K562 (cell line): Measurements from ENCODE around the gene TDRD3. TPM values are rescaled to one million over a fixed set of nuclear protein-coding genes. Genes with fewer than 3 reads are reported as not detected.

Experiments
- ATAC-seq: fragments of 200-7000 bp; cut with Tn5 transposase; 3 replicates; pipeline ENCODE4 v1.9.1; 2020; ENCODE audit warnings: moderate library complexity
- BruUV-seq: library from RNA; stranded (reverse); fragments of 400-500 nt; replicated peaks from 2 replicates; lab custom pipeline; 2021; lab: Mats Ljungman, UMichigan
- CTCF ChIA-PET: fragments of 300-600 bp; formaldehyde crosslinking; extraction: SDS; loops from one replicate; lab custom pipeline; 2021; ENCODE audit warnings: low intra/inter-chr PET ratio; lab: Yijun Ruan, JAX
- POLR2A ChIA-PET: fragments of 300-600, 350-650 bp; sonication (Branson Sonifier 250); formaldehyde crosslinking; extraction: SDS; loops from one replicate; lab custom pipeline; 2021; ENCODE audit warnings: antibody characterized with exemption, inconsistent platforms; lab: Yijun Ruan, JAX
- DNase-seq, 4 experiments: peaks; one replicate each; pipeline versions ENCODE4 v3.0.0 to v3.0.0-alpha.2; 2011 to 2018; ENCODE audit warnings: low spot score in 3 of 4, mixed read lengths in 3 of 4; ENCODE audit errors: extremely low read depth in 1 of 4
- FAIRE-seq: peaks from 2 replicates; lab custom pipeline; 2011; peaks lifted over from hg19 to GRCh38; lab: Jason Lieb, UNC
- H2AFZ ChIP-seq: 2 replicates; pipeline ENCODE4 v1.6.0; 2011; ENCODE audit warnings: low read depth, low read length, control low read depth, inconsistent platforms
- H3K27ac ChIP-seq: fragments of 200-600 bp; 3 replicates; pipeline ENCODE4 v1.8.0; 2011; ENCODE audit warnings: low read depth, mild to moderate bottlenecking, control low read depth, inconsistent platforms, low read length, moderate library complexity, mixed read lengths; ENCODE audit errors: extremely low read depth
- H3K27me3 ChIP-seq, 2 experiments: fragments of 300-600 bp in 1 of 2; 2 replicates in 1 of 2; 3 replicates in 1 of 2; pipeline versions ENCODE4 v1.6.0 to v1.8.0; 2011; ENCODE audit warnings: inconsistent platforms in 2 of 2, low read length in 2 of 2, mild to moderate bottlenecking in 1 of 2, mixed read lengths in 1 of 2, moderate library complexity in 1 of 2; ENCODE audit not compliant: control insufficient read depth in 2 of 2, insufficient read depth in 2 of 2
- H3K36me3 ChIP-seq: fragments of 300-600 bp; 3 replicates; pipeline ENCODE4 v1.8.0; 2011; ENCODE audit warnings: mild to moderate bottlenecking, low read length, inconsistent platforms; ENCODE audit not compliant: control insufficient read depth, insufficient read depth
- H3K4me1 ChIP-seq, 2 experiments: fragments of 200-600 bp in 1 of 2; replicated peaks in 1 of 2; 2 replicates in 1 of 2; 3 replicates in 1 of 2; pipeline versions ENCODE4 v1.5.1 to v1.8.0; 2011; ENCODE audit warnings: inconsistent platforms in 2 of 2, low read length in 2 of 2, mild to moderate bottlenecking in 1 of 2, mixed read lengths in 1 of 2, moderate library complexity in 1 of 2; ENCODE audit not compliant: control insufficient read depth in 2 of 2, insufficient read depth in 2 of 2
- H3K4me2 ChIP-seq: 2 replicates; pipeline ENCODE4 v1.6.1; 2011; ENCODE audit warnings: low read length, control low read depth, inconsistent platforms, mixed read lengths; ENCODE audit not compliant: insufficient read depth
- H3K4me3 ChIP-seq: fragments of 200-600 bp; sonication (generic), shearing (Covaris generic); 2 replicates; pipeline ENCODE4 v1.5.1; 2016; ENCODE audit warnings: control low read depth, inconsistent platforms
- H3K79me2 ChIP-seq: fragments of 200-600 bp; 3 replicates; pipeline ENCODE4 v1.8.0; 2011; ENCODE audit warnings: low read length, inconsistent platforms; ENCODE audit not compliant: control insufficient read depth, insufficient read depth
- H3K9ac ChIP-seq, 2 experiments: 2 replicates each; pipeline versions ENCODE4 v1.6.0 to v1.6.1; 2011; ENCODE audit warnings: low read depth in 2 of 2, low read length in 2 of 2, control low read depth in 1 of 2, inconsistent platforms in 1 of 2, mild to moderate bottlenecking in 1 of 2, mixed read lengths in 1 of 2; ENCODE audit not compliant: insufficient read depth in 1 of 2
- H3K9me1 ChIP-seq: one replicate; pipeline ENCODE4 v1.6.0; 2011; ENCODE audit warnings: inconsistent platforms, mild to moderate bottlenecking, low read length, moderate library complexity; ENCODE audit not compliant: control insufficient read depth, insufficient read depth
- H3K9me3 ChIP-seq: replicated peaks from 2 replicates; pipeline ENCODE4 v1.5.1; 2011; ENCODE audit warnings: low read depth, low read length, inconsistent platforms; ENCODE audit not compliant: control insufficient read depth, insufficient read depth
- H4K20me1 ChIP-seq: replicated peaks from 2 replicates; pipeline ENCODE4 v1.6.1; 2011; ENCODE audit warnings: low read length, inconsistent platforms, mixed read lengths; ENCODE audit not compliant: control insufficient read depth, insufficient read depth
- BRCA1 ChIP-seq, 2 experiments: fragments of 450-650 bp in 1 of 2; sonication (generic) in 1 of 2; formaldehyde crosslinking in 1 of 2; IDR thresholded peaks; 2 replicates each; pipeline versions ENCODE4 v1.5.0 to v1.6.1; 2017 to 2020; ENCODE audit warnings: mild to moderate bottlenecking in 1 of 2, missing genetic modification reagents in 1 of 2
- BRD9 ChIP-seq: fragments of 450-650 bp; IDR thresholded peaks from 2 replicates; pipeline ENCODE4 v1.6.1; 2018; ENCODE audit warnings: low read depth; ENCODE audit not compliant: partially characterized antibody
- GTF2B ChIP-seq: IDR thresholded peaks from 2 replicates; pipeline ENCODE4 v1.6.1; 2011; ENCODE audit not compliant: insufficient read length; ENCODE audit errors: extremely low read depth
- HBP1 ChIP-seq: fragments of 450-650 bp; formaldehyde crosslinking; IDR thresholded peaks from 2 replicates; pipeline ENCODE4 v1.4.0; 2022; ENCODE audit warnings: missing genetic modification characterization
- HEY1 ChIP-seq: fragments of 250-450 bp; sonication (Bioruptor Pico); IDR thresholded peaks from 2 replicates; pipeline ENCODE4 v1.5.0; 2020; ENCODE audit warnings: mild to moderate bottlenecking, moderate library complexity, borderline replicate concordance
- MCM7 ChIP-seq, 2 experiments: fragments of 450-650 bp; IDR thresholded peaks; 2 replicates each; pipeline ENCODE4 v1.6.1; 2016 to 2018
- MEF2D ChIP-seq: conservative IDR thresholded peaks from 2 replicates; pipeline ENCODE4 v1.6.1; 2016; ENCODE audit warnings: low read depth, missing genetic modification characterization, missing compliant biosample characterization
- RAD21 ChIP-seq, 2 experiments: fragments of 250-450 bp in 1 of 2; fragments of 450-650 bp in 1 of 2; sonication (Bioruptor Pico) in 1 of 2; formaldehyde crosslinking in 1 of 2; IDR thresholded peaks in 1 of 2; conservative IDR thresholded peaks in 1 of 2; 2 replicates each; pipeline versions ENCODE4 v1.4.0 to v1.8.0; 2020 to 2022; ENCODE audit warnings: mild to moderate bottlenecking in 2 of 2, moderate library complexity in 1 of 2
- SMARCC2 ChIP-seq: fragments of 450-650 bp; IDR thresholded peaks from 2 replicates; pipeline ENCODE4 v1.6.1; 2017; ENCODE audit warnings: antibody characterized with exemption, moderate library complexity, mild to moderate bottlenecking, low read depth
- TAF7 ChIP-seq: fragments of 450-650 bp; IDR thresholded peaks from 2 replicates; pipeline ENCODE4 v1.6.1; 2016; ENCODE audit warnings: missing genetic modification characterization, missing compliant biosample characterization
- THRAP3 ChIP-seq: fragments of 450-650 bp; IDR thresholded peaks from 2 replicates; pipeline ENCODE4 v1.6.1; 2016; ENCODE audit warnings: mild to moderate bottlenecking, inconsistent platforms, borderline replicate concordance
- ZNF239 ChIP-seq: fragments of 250-450 bp; sonication (Bioruptor Pico); IDR thresholded peaks from 2 replicates; pipeline ENCODE4 v1.4.0; 2020; ENCODE audit warnings: mild to moderate bottlenecking
- ZNF431 ChIP-seq: sonication (generic); formaldehyde crosslinking; IDR thresholded peaks from 2 replicates; pipeline ENCODE4 v1.8.0; 2022; ENCODE audit warnings: mild to moderate bottlenecking, missing genetic modification reagents
- ZNF583 ChIP-seq: fragments of 250-450 bp; sonication (Bioruptor Pico); IDR thresholded peaks from 2 replicates; pipeline ENCODE4 v1.4.0; 2020
- ZSCAN32 ChIP-seq: fragments of 450-650 bp; formaldehyde crosslinking; IDR thresholded peaks from 2 replicates; pipeline ENCODE4 v1.4.0; 2020; ENCODE audit warnings: mild to moderate bottlenecking, moderate library complexity
- WGBS: fragments of 100-300 bp; shearing (Covaris generic); methylation state at CpG from one replicate; pipeline ENCODE4 v1.1.6; 2016; ENCODE audit warnings: low coverage, mixed read lengths; ENCODE audit not compliant: insufficient coverage; ENCODE audit errors: missing lambda C conversion rate; 5-methylcytosine and 5-hydroxymethylcytosine counted together
- in situ Hi-C: fragments of 300-500 bp; cut with MboI; formaldehyde crosslinking; loops from 4 replicates; pipeline ENCODE4 v1.15.0; 2018; ENCODE audit warnings: inconsistent platforms, mixed read lengths
- intact Hi-C: fragments of 100-400 bp; cut with micrococcal nuclease; formaldehyde crosslinking; loops from 2 replicates; pipeline ENCODE4 v1.14.2; 2022
- polyA plus RNA-seq, 8 experiments: library from polyadenylated mRNA; depleted of rRNA in 4 of 8; stranded (reverse) in 5 of 8; unstranded in 3 of 8; fragments of >200 nt; fragmentation: Nextera tagmentation in 2 of 8; fragmentation: Illumina TruSeq in 1 of 8; extraction: Ambion mirVana in 2 of 8; extraction: Trizol in 1 of 8; gene quantifications; 2 replicates each; pipeline versions ENCODE4 v1.2.1 to v1.2.3, GENCODE V29; 2011 to 2014; ENCODE audit warnings: inconsistent platforms in 1 of 8, missing spikeins in 1 of 8
- total RNA-seq, 7 experiments: library from RNA; depleted of rRNA in 6 of 7; stranded (reverse); fragments of >200 nt in 6 of 7; fragmentation: Illumina TruSeq in 2 of 7; extraction: Trizol in 2 of 7; gene quantifications; 2 replicates each; pipeline versions ENCODE4 v1.2.1 to v1.2.3, GENCODE V29; 2011 to 2021; ENCODE audit warnings: low replicate concordance in 1 of 7

Gene TDRD3
- total and polyA plus RNA-seq, 9 of the 15 experiments (the other 6 are each of a cell fraction or from before 2014, with no cell fraction given): 3.6 to 16.4 (median 9.5) TPM

DNA sequence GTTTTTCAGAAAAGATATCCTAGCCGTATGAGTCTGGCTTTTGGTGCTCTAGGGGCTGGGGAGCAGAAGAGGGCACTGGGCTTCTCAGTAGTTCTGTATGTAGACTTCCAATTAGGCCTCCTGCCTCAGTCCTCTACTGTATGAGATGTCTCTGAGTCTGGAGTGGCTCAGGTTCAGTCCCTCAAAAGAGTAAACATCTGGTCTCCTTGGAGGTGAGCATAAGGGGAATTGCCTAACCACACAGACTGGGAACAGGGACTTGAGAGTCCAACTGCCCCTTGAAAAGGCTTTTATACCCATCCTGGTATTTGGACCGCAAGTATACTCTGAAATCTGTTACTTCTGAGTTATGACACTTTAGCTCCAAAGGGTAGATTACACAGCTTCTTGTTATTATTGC lies 214.5 kb downstream of the TDRD3 start:
- no TSS peak for BruUV-seq
- no peak for FAIRE-seq
- intact Hi-C loops: no loop called here

DNA sequence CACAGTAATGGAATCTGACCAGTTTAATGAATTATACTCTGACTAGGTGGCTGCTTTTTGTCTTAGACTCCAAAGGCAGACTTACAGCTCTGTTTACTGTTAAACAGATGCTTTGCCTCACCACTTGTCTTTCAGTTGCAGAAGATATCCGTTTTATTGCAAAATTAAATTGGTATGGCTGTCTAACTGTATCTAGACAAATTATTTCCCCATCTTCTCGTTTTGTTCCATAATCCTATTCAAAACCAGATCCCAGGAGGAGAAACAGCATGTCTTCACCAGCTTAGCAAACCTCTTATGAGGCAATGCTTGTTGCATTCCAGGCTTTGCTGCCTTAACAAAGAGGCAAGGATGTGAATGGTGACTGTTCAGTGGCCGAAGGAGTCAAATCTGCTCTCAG lies 215.6 kb downstream of the TDRD3 start:
- intact Hi-C loops: no loop called here
- no peak overlapping the region for H3K4me2 ChIP-seq
- ChIA-PET POLR2A (no interaction called here), CTCF (no interaction called here)
- no peaks in the 10 kb centered on the region for H3K9me3 ChIP-seq
- H3K27me3 ChIP-seq: no peaks in the 10 kb centered on the region
- no TSS peak for BruUV-seq
- no peaks in the 10 kb centered on the region for H3K9me1 ChIP-seq
- ATAC-seq: no peak
- in situ Hi-C loops: loop anchor here (10.0 kb wide), 1 partner anchor 138 kb away; no protein-coding TSS in a partner anchor
- FAIRE-seq: no peak
- no peaks in the 10 kb centered on the region for H3K79me2 ChIP-seq
- H3K4me1 ChIP-seq: no peaks in the 10 kb centered on the region
- H2AFZ ChIP-seq: no peak overlapping the region
- no peak overlapping the region for H3K4me3 ChIP-seq
- no peaks in the 10 kb centered on the region for H4K20me1 ChIP-seq
- H3K9ac ChIP-seq: no peak overlapping the region
- no peak for DNase-seq
- no peak overlapping the region for H3K27ac ChIP-seq
- no peaks in the 10 kb centered on the region for H3K36me3 ChIP-seq
- WGBS: 7% methylated on average over 2 of the region's 3 CpGs
- no peak for TF ChIP-seq HEY1
- no peak for TF ChIP-seq THRAP3
- TF ChIP-seq ZNF583 (CRISPR knock-in tag): no peak
- no peak for TF ChIP-seq RAD21 (CRISPR knock-in tag; conservative IDR thresholded peaks at IDR 0.05 in 1 of 2, IDR thresholded peaks at IDR 0.05 in 1 of 2)
- no peak for TF ChIP-seq MCM7 (IDR thresholded peaks at IDR 0.05)
- no peak for TF ChIP-seq GTF2B
- TF ChIP-seq HBP1 (CRISPR knock-in tag): no peak
- TF ChIP-seq ZNF431 (CRISPR knock-in tag): no peak
- no peak for TF ChIP-seq SMARCC2
- TF ChIP-seq TAF7 (tag): no peak
- no peak for TF ChIP-seq ZSCAN32

More for the DNA sequence above, 214.5 kb downstream of the TDRD3 start:
- ChIA-PET POLR2A (interaction anchor here (1.0 kb wide), 1 partner anchor 200 kb away, joined by 3 read pairs; no protein-coding TSS in a partner anchor), CTCF (no interaction called here)
- in situ Hi-C loops: loop anchor here (10.0 kb wide), 1 partner anchor 137 kb away; no protein-coding TSS in a partner anchor
- H3K79me2 ChIP-seq: no peaks in the 10 kb centered on the region
- 0% methylated on average over 2 of the region's 2 CpGs for WGBS
- H3K4me1 ChIP-seq: no peaks in the 10 kb centered on the region
- H3K9me3 ChIP-seq: no peaks in the 10 kb centered on the region
- H3K9ac ChIP-seq: no peak overlapping the region
- TF ChIP-seq BRD9: no peak
- TF ChIP-seq ZNF239: no peak
- TF ChIP-seq BRCA1 (IDR thresholded peaks at IDR 0.05): no peak
- no peak for TF ChIP-seq BRCA1 (CRISPR knock-in tag; IDR thresholded peaks at IDR 0.05)
- TF ChIP-seq MEF2D (tag): no peak
- TF ChIP-seq MCM7 (IDR thresholded peaks at IDR 0.05): no peak
- H4K20me1 ChIP-seq: no peaks in the 10 kb centered on the region
- H3K27ac ChIP-seq: no peak overlapping the region
- DNase-seq (no peak), ATAC-seq (no peak)
- H3K4me3 ChIP-seq: no peak overlapping the region
- H3K36me3 ChIP-seq: no peaks in the 10 kb centered on the region
- H3K4me2 ChIP-seq: no peak overlapping the region
- H3K9me1 ChIP-seq: no peaks in the 10 kb centered on the region
- no peak overlapping the region for H2AFZ ChIP-seq
- H3K27me3 ChIP-seq: no peaks in the 10 kb centered on the region
